Thyroid gland (tissue), 4 donors: Measurements from ENCODE around the gene S100A12. TPM values are rescaled to one million over a fixed set of nuclear protein-coding genes. Genes with fewer than 3 reads are reported as not detected.

Source experiments
- DNase-seq, 2 donors: peaks; one replicate each; pipeline ENCODE4 v3.0.0-alpha.2; 2019
- H3K27ac ChIP-seq, 3 donors: fragments of 200-600 bp; sonication (generic); 1 replicate in 2 of 3; 2 replicates in 1 of 3; pipeline ENCODE4 v1.5.1; 2016 to 2019; ENCODE audit warnings: mild to moderate bottlenecking in 1 of 3, moderate library complexity in 1 of 3
- H3K27me3 ChIP-seq: fragments of 200-600 bp; sonication (generic); one replicate; pipeline ENCODE4 v1.5.1; 2019
- H3K36me3 ChIP-seq, 2 donors: fragments of 200-600 bp; sonication (generic); one replicate each; pipeline ENCODE4 v1.5.1; 2016 to 2019
- H3K4me1 ChIP-seq, 2 donors: fragments of 200-600 bp; sonication (generic); one replicate each; pipeline ENCODE4 v1.5.1; 2017 to 2019
- H3K4me3 ChIP-seq, 3 donors: fragments of 200-600 bp; sonication (generic); replicated peaks in 1 of 3; 1 replicate in 2 of 3; 2 replicates in 1 of 3; pipeline ENCODE4 v1.5.1; 2016; ENCODE audit warnings: mild to moderate bottlenecking in 1 of 3
- H3K9me3 ChIP-seq: fragments of 200-600 bp; sonication (generic); one replicate; pipeline ENCODE4 v1.5.1; 2017
- POLR2A ChIP-seq, 2 donors: fragments of 450-650 bp; IDR thresholded peaks; one replicate each; pipeline ENCODE4 v1.6.1; 2017; ENCODE audit warnings: antibody characterized with exemption in 2 of 2, mild to moderate bottlenecking in 2 of 2, moderate library complexity in 1 of 2
- WGBS, 2 donors: methylation state at CpG; one replicate each; pipeline ENCODE4 v1.1.5; 2017; 5-methylcytosine and 5-hydroxymethylcytosine counted together
- intact Hi-C: fragments of 100-400 bp; cut with DNase I; formaldehyde crosslinking; loops from one replicate; pipeline ENCODE4 v1.15.1; 2023
- total RNA-seq, 4 donors: library from RNA; depleted of rRNA; stranded (reverse); fragments of >200 nt; gene quantifications; one replicate each; pipeline ENCODE4 v1.2.3, GENCODE V29; 2016
- TF ChIP-seq, protein P1 (sequence below), 6 experiments: fragments of 200-600 bp in 3 of 6; fragments of 450-650 bp in 3 of 6; sonication (generic) in 3 of 6; IDR thresholded peaks; one replicate each; pipeline ENCODE4 v1.5.1; 2016 to 2019; ENCODE audit warnings: antibody characterized with exemption in 6 of 6, mild to moderate bottlenecking in 2 of 6, inconsistent platforms in 1 of 6, moderate library complexity in 1 of 6

Gene S100A12
- total RNA-seq, 4 donors from 2014 or later, result not detected

DNA sequence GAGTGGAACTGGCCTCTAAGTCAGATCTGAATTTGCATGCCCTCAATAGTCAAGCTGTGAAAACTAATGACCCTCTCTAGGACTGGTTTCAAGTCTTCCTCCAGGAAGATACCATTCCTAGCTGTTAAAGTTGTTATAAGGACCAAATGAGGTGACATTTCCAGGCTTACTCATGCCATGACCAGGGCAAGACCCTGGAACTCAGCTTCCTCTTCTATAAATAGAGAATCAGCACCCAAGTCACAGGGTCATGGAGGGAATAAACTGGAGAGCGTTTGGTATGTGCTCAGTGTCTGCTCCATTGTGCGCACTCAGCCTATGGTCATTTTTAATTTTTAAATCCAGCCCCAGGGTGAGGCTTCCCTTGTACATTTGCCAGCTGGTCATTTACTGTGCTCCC, 15.2 kb downstream of the S100A12 start:
- WGBS, 2 donors, result 87 to 89% methylated on average over 2 of the region's 2 CpGs
- no peaks in the 10 kb centered on the region for H3K9me3 ChIP-seq
- intact Hi-C loops, result no loop called here
- H3K4me1 ChIP-seq, result no peaks in the 10 kb centered on the region
- H3K27me3 ChIP-seq, result no peaks in the 10 kb centered on the region
- no peak overlapping the region for H3K27ac ChIP-seq
- no peak overlapping the region for H3K4me3 ChIP-seq
- no peak for TF ChIP-seq POLR2A (IDR thresholded peaks at IDR 0.05)
- TF ChIP-seq, protein P1, sequence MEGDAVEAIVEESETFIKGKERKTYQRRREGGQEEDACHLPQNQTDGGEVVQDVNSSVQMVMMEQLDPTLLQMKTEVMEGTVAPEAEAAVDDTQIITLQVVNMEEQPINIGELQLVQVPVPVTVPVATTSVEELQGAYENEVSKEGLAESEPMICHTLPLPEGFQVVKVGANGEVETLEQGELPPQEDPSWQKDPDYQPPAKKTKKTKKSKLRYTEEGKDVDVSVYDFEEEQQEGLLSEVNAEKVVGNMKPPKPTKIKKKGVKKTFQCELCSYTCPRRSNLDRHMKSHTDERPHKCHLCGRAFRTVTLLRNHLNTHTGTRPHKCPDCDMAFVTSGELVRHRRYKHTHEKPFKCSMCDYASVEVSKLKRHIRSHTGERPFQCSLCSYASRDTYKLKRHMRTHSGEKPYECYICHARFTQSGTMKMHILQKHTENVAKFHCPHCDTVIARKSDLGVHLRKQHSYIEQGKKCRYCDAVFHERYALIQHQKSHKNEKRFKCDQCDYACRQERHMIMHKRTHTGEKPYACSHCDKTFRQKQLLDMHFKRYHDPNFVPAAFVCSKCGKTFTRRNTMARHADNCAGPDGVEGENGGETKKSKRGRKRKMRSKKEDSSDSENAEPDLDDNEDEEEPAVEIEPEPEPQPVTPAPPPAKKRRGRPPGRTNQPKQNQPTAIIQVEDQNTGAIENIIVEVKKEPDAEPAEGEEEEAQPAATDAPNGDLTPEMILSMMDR (IDR thresholded peaks at IDR 0.05), result no peak
- no peak for DNase-seq
- H3K36me3 ChIP-seq, result no peaks in the 10 kb centered on the region

DNA sequence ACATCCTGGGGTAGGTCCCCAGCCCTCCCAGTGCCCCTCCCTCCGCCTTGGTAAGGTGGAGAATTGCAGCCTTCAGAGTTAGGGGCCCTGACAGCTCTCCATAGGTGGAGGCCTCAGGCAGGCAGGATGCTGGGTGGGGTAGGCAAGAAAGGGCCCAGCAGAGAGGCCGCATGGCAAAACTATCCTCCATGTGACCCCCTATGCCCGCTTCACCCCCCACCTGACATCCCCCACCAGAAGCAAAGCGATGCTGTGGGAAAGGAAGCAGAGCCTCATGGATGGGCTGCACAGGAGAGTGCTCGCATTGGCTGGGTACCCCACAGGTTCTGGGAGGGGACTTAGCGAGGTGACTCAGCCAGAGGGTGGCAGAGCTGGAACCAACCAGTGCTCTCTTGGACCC, 16.2 kb downstream of the S100A12 start:
- H3K9me3 ChIP-seq, result no peaks in the 10 kb centered on the region
- WGBS, 2 donors, result 83 to 95% methylated on average over 5 to 6 of the region's 6 CpGs
- TF ChIP-seq, protein P1 (IDR thresholded peaks at IDR 0.05), result no peak
- TF ChIP-seq POLR2A (IDR thresholded peaks at IDR 0.05), result no peak
- no peak overlapping the region for H3K4me3 ChIP-seq
- no peaks in the 10 kb centered on the region for H3K27me3 ChIP-seq
- DNase-seq, result no peak
- no peaks in the 10 kb centered on the region for H3K4me1 ChIP-seq
- H3K27ac ChIP-seq, result no peak overlapping the region
- no peaks in the 10 kb centered on the region for H3K36me3 ChIP-seq
- intact Hi-C loops, result no loop called here

DNA sequence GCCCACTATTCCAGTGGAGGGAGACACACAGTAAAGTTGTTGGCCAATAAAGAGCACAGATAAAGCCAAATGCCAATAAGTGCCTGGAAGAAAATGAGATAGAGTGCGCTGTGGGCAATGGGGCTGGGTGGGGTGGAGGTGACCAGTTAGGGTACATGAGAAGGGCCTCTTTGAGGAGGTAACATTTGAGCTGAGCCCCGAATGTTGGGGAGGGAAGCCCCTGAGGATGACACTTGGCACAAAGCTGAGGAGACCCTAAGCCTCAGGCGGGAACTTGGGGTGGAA, 16.8 kb downstream of the S100A12 start:
- H3K4me1 ChIP-seq, result no peaks in the 10 kb centered on the region
- intact Hi-C loops, result no loop called here
- no peaks in the 10 kb centered on the region for H3K9me3 ChIP-seq
- DNase-seq, result no peak
- TF ChIP-seq POLR2A (IDR thresholded peaks at IDR 0.05), result no peak
- TF ChIP-seq, protein P1 (IDR thresholded peaks at IDR 0.05), result no peak
- no peak overlapping the region for H3K27ac ChIP-seq
- no peak overlapping the region for H3K4me3 ChIP-seq
- no peaks in the 10 kb centered on the region for H3K36me3 ChIP-seq
- 82 to 89% methylated on average over 3 of the region's 3 CpGs for WGBS, 2 donors
- no peaks in the 10 kb centered on the region for H3K27me3 ChIP-seq

DNA sequence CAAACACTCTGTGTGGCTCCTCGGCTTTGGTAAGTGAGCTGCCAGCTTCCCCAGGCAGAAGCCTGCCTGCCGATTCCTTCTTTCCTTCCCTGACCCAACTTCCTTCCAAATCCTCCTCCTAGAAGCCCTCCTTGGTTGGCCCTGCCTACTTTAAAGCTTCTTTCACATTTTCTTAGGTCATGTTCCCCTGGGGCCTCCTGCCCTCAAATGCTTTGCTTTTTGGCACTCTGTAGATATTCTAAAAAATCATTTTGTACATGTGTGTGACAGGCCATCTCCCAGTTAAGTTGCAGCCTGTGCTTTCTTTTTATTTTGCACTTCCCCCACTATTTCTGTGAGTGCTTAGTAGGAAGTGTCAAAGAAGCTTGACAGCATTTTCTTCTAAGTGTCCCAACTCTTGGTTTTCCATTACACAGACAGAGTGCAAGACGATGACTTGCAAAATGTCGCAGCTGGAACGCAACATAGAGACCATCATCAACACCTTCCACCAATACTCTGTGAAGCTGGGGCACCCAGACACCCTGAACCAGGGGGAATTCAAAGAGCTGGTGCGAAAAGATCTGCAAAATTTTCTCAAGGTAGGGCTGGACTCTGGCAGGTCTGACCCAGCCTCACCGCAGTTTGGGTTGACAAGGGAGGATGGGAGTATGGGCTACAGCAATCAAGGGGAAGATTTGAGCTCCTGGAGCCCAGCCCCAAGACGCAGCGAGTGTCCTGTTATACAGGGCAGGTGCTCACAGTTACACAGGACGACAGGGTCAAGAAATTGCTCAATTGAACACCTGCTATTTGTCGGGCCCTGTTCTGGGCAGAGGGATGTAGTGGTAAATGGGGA, 17.3 kb downstream of the S100A12 start, which contains the start of gene S100A9:
S100A9 (plus strand) TSS at position 2 of the 838 bp plus-strand sequence; CDS start at position 432, 430 bp downstream.
- Histone ChIP-seq H3K27me3 (no peaks in the 10 kb centered on the region), H3K4me3 (no peak within 1 kb of the TSS), H3K27ac (no peak within 1 kb of the TSS), H3K9me3 (no peaks in the 10 kb centered on the region), H3K4me1 (no peaks in the 10 kb centered on the region), H3K36me3 (no peaks in the 10 kb centered on the region)
- 82 to 88% methylated on average over 11 of the region's 11 CpGs for WGBS, 2 donors
- DNase-seq, result no peak
- TF ChIP-seq, protein P1 (IDR thresholded peaks at IDR 0.05), result no peak
- TF ChIP-seq POLR2A (IDR thresholded peaks at IDR 0.05), result no peak
- intact Hi-C loops, result no loop called here

DNA sequence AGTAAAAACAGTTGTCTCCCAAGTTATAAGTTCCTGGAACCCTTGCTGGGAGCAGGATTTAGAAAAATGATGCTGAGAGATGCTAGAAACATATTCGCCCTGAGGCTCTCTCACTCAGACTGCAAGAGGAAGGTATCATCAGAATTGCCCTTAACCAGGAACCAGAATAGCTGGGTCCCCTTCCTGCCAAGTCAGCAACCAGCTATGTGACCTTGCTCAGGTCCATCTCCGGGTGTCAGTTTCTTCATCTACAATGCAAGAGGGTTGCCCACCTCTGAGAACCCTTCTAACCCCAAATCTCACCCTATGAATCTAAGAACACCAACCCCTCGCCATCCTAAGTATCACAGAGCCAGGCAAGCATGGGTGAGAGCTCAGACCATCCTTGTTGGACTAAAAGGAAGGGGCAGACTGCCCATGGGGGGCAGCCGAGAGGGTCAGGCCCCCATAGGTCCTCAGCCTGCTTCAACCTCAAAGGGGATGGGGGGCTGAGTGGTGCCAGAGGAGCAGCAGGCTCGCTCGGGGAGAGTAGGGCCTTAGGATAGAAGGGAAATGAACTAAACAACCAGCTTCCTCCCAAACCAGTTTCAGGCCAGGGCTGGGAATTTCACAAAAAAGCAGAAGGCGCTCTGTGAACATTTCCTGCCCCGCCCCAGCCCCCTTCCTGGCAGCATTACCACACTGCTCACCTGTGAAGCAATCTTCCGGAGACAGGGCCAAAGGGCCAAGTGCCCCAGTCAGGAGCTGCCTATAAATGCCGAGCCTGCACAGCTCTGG, 18.2 kb downstream of the S100A12 start:
- Histone ChIP-seq H3K9me3 (no peaks in the 10 kb centered on the region), H3K27me3 (no peaks in the 10 kb centered on the region), H3K27ac (no peak overlapping the region), H3K36me3 (no peaks in the 10 kb centered on the region), H3K4me3 (no peak overlapping the region), H3K4me1 (no peaks in the 10 kb centered on the region)
- intact Hi-C loops, result no loop called here
- peak; percentile 15 to 23 for DNase-seq
- TF ChIP-seq, protein P1 (IDR thresholded peaks at IDR 0.05), result no peak
- no peak for TF ChIP-seq POLR2A (IDR thresholded peaks at IDR 0.05)
- 58 to 73% methylated on average over 10 of the region's 10 CpGs for WGBS, 2 donors
